ENCODE measurements around the gene STARD13.

- TF ChIP-seq, protein P1, sequence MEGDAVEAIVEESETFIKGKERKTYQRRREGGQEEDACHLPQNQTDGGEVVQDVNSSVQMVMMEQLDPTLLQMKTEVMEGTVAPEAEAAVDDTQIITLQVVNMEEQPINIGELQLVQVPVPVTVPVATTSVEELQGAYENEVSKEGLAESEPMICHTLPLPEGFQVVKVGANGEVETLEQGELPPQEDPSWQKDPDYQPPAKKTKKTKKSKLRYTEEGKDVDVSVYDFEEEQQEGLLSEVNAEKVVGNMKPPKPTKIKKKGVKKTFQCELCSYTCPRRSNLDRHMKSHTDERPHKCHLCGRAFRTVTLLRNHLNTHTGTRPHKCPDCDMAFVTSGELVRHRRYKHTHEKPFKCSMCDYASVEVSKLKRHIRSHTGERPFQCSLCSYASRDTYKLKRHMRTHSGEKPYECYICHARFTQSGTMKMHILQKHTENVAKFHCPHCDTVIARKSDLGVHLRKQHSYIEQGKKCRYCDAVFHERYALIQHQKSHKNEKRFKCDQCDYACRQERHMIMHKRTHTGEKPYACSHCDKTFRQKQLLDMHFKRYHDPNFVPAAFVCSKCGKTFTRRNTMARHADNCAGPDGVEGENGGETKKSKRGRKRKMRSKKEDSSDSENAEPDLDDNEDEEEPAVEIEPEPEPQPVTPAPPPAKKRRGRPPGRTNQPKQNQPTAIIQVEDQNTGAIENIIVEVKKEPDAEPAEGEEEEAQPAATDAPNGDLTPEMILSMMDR (IDR thresholded peaks at IDR 0.05; ENCODE audit: low read length), result no peak
- no peak for TF ChIP-seq EZH2 (optimal IDR thresholded peaks at IDR 0.05; ENCODE audit: low read depth, low read length)
These were observed 117.1 kb downstream of the STARD13 start for GRCh38 chr13:33168321-33168960.

Data from MM.1S (cell line).